GM18499 (cell line): ENCODE data around the gene AUTS2.

Source experiments
- ATAC-seq: cut with Tn5 transposase; IDR thresholded peaks from one replicate; pipeline ENCODE4 v1.9.1; 2021; ENCODE audit warnings: moderate number of reproducible peaks; ENCODE audit not compliant: insufficient read depth, unreplicated experiment

AUTS2 gene

GRCh38 chr7:69682518-69682917, 84.2 kb downstream of the AUTS2 start:
- ATAC-seq: no peak

- no peak for ATAC-seq
These were observed 84.7 kb downstream of the AUTS2 start for GRCh38 chr7:69683002-69683401.

- ATAC-seq: no peak
These were observed 86.4 kb downstream of the AUTS2 start for GRCh38 chr7:69684369-69685292.

GRCh38 chr7:69685293-69685631, 87.0 kb downstream of the AUTS2 start:
- ATAC-seq: no peak

GRCh38 chr7:69686366-69686765, 88.1 kb downstream of the AUTS2 start:
- no peak for ATAC-seq

- no peak for ATAC-seq
These were observed 89.6 kb downstream of the AUTS2 start for GRCh38 chr7:69687739-69688433.

GRCh38 chr7:69690329-69690728, 92.1 kb downstream of the AUTS2 start:
- no peak for ATAC-seq

GRCh38 chr7:69691327-69691726, 93.1 kb downstream of the AUTS2 start:
- no peak for ATAC-seq

GRCh38 chr7:69691734-69692133, 93.5 kb downstream of the AUTS2 start:
- ATAC-seq: no peak

GRCh38 chr7:69692611-69693010, 94.3 kb downstream of the AUTS2 start:
- no peak for ATAC-seq

GRCh38 chr7:69693042-69693441, 94.8 kb downstream of the AUTS2 start:
- ATAC-seq: no peak

- ATAC-seq: peak; percentile 71
These were observed 97.8 kb downstream of the AUTS2 start for GRCh38 chr7:69696054-69696591.

GRCh38 chr7:69696686-69697685, 98.7 kb downstream of the AUTS2 start:
- ATAC-seq: no peak

- ATAC-seq: no peak
These were observed 100.0 kb downstream of the AUTS2 start for GRCh38 chr7:69698109-69698825.

GRCh38 chr7:69699931-69700330, 101.7 kb downstream of the AUTS2 start:
- ATAC-seq: no peak

GRCh38 chr7:69700331-69700730, 102.1 kb downstream of the AUTS2 start:
- no peak for ATAC-seq

GRCh38 chr7:69701288-69701687, 103.0 kb downstream of the AUTS2 start:
- no peak for ATAC-seq

GRCh38 chr7:69702357-69702756, 104.1 kb downstream of the AUTS2 start:
- ATAC-seq: no peak

GRCh38 chr7:69703099-69703498, 104.8 kb downstream of the AUTS2 start:
- no peak for ATAC-seq

- no peak for ATAC-seq
These were observed 107.8 kb downstream of the AUTS2 start for GRCh38 chr7:69706070-69706469.
